Lung microvascular endothelial cell (primary cell): ENCODE data around the gene ARL3. TPM values are rescaled to one million over a fixed set of nuclear protein-coding genes. Genes with fewer than 3 reads are reported as not detected.
"Not testable (repeated sequence)": the region's sequence is repeated elsewhere in the genome, so short reads cannot be mapped to it uniquely, and the experiment has no call there.

ENCODE experiments used
- DNase-seq, 2 donors: peaks; one replicate each; pipeline versions ENCODE4 v3.0.0 to v3.0.0-alpha.2; 2010; ENCODE audit warnings: low read depth in 2 of 2
- total RNA-seq: library from RNA; depleted of rRNA; stranded (reverse); fragments of >200 nt; gene quantifications from 2 replicates; pipeline ENCODE4 v1.2.1, GENCODE V29; 2014

The ARL3 gene
- total RNA-seq, 1 donor from 2014 or later = 2.8 TPM

DNA sequence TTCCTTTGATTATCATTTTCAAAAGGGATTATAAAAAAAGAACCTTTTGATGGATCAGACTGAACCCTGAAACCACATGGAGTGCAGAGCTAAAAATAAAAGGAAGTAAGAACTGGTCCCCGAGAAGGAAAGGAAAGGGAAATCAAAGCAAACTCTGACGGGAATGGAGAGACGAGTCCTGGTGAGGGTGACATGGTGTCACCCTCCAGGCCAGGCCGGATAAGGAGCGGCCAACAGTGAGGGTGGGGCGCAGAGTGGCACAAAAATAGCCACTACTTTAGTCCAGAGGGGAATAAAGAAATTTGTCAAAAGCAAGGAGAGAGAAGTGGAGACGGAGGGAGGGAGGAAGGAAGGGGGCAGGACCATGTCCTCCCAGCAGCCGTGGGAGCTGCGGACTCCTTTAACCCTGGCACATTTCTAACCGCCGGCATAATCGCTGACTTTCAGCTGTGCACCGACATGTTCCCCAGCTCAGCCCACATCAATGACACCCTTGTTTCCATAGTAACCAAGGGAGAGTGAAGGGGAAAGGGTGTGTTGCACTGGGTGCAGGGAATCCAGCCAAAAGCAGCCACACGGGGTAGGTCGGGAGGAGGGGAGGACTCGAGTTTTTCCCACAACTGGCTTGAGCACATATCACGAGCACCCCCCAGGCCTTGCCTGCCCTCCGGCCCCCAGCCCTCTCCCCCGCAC, 40.2 kb downstream of the ARL3 start:
- peak; percentile 28 to 53 for DNase-seq

DNA sequence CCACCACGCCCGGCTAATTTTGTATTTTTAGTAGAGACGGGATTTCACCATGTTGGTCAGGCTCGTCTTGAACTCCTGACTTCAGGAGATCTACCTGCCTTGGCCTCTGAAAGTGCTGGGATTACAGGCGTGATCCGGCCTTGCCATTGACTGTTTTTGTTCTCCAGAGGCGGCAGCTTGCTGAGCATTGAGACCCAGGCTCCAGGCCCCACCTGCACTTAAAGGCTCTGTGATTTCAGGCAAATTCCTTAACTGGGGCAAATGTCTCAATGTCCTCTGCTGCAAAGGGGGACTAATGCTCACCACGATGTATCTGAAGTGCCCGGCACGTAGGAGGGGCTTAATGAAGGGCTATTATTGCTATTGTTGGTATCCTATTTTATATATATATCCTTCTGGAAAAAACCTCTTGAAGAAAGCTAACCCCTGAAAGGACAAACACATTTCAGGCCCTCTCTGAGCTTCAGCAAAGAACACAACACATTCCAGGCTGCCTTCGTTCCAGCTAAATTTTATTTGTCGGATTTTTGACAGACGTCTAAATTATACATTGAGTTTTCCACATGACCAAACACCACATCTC, 40.9 kb downstream of the ARL3 start:
- DNase-seq = no peak

DNA sequence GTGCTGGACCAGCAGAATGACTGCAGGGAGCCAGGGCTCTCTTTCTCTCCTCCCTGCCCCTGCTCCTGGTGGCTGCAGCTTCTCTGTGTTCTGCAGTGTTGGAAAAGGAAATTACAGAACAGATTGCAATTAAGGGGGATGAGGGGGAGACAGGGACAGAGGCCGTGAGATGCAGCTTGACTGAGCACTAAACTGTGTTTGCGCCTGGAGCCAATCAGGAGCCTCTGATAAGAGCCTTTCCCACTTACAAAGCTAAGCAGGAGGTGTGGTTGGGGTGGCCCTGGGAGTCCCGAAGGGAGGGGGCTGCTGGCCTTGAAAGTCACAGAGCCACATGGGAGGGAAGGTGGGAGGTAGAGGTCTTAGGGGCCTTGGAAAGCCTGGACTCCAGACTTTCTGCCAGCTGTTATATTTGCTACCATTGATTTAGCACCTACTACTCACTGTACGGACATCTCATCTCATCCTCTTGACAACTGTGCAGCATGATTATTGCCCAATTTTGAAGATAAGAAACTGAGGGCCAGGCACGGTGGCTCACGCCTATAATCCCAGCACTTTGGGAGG, 43.2 kb downstream of the ARL3 start:
- DNase-seq = no peak

DNA sequence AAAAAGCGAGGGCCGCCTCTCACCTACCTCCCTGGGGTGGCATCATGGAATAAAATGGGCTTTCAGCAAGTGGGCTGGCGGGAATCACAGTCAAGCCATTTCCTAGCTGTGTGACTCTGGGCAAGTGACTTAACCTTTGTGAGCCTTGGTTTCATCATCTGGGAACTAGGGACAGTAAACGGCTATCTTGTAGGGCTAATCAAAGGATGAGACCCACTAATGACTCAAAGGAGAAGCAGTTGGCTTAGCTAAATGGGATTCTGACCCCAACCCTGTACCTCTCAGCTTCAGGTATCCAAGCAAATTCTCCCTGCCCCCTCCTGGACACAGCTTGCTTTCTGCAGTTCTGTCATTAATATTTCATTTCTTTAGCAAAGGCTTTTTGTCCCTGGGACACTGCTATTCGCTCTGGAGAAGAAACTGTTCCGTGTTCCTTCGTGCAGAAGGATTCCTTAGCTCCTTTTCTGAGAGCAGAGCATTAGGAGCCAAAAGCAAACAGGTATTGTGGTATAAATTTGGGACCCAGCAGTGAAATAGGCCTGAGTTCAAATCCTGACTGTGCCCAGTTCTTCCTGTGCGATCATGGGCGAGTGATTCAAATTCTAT, 44.0 kb downstream of the ARL3 start:
- no peak for DNase-seq

DNA sequence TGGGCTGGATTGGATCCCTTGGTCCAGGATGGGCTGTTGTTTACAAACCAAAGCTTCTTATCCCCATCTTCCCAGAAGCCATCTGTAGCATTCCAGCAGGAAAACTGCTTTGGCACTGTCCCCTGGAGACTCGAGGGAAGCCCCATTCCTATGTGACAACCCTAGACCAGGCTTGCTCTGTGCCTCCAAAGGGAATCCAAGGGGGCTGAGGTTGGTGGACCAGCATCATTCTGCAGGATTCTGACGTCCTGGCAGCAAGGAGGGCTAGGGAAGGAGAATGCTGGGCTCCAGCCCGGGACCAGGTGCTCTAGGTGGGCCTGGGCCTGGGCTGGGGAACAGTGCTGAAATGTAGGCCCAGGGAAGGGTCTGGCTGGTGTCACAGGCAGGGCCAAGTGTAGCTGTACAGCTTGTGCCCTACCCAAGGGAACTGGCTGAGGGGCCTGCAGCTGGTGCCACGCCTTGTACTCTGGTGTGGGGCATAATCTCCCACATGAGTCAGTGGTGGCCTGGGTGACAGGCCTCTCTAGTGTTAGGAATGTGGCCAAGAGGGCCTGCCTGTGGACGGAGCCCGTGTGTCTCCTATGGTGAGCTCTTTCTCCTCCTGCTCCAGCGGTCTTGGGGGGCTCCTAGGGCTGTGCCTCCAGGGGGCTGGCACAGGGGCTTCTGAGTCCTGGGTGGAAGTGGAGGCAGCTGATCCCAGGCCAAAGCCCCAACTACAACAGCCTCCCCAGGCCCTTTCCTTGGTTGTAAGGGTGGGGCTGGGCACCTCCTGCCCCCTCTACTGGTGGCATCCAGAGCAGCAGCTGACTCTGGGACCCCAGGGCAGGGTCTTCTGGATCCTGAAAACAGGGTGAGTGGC, 44.8 kb downstream of the ARL3 start:
- no peak for DNase-seq

DNA sequence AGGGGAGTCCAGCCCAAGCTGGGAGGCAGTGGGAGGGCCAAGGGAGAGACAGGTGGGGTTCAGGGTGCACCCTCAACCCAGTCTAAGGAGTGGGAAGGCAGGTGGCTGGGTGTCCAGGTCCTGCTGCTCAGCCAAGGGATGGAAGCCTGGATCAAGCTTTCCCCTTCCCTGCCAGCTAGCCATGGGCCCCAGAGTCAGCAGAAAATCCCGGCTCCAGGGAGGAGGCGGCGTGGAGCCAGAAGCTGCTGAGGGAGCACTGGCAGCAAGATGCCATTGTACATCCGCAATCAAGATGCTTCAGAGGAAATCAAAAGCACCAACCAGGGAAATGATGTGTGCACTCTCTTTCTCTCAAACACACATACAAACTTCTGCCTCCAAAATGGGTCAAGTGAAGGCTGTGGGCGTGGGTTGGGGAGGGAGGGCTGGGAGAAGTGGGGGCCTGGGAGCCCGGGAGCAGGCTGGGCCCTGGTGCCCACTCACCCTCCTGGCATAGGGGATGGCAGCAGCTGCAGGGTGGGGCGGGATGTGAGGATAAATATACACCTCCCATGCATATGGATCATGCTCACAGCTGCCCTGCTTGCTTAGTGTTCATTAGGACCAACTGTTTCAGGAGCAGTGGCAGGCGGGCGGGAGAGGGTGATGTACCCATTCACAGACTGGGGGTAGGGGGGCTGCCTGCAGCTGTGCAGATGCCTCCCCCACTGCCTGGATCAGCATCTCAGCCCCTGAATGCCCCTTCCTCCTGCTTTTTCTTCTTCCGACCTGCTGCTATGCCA, 45.7 kb downstream of the ARL3 start:
- DNase-seq = no peak

DNA sequence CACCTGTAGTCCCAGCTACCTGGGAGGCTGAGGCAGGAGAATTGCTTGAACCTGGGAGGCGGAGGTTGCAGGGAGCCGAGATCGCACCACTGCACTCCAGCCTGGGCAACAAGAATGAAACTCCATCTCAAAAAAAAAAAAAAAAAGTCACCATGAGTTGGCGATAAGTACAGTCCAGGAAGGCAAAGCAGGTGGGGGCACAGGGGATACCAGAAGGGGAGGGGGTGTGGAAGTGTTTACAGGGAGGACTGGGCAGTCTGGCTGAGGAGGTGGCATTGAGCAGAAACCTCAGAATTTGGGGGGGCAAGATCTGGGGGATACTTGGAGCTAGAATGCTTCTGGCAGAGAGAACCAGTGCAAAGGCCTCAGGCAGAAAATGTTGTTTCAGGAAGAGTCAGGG, 46.8 kb downstream of the ARL3 start:
- not testable (repeated sequence) for DNase-seq

DNA sequence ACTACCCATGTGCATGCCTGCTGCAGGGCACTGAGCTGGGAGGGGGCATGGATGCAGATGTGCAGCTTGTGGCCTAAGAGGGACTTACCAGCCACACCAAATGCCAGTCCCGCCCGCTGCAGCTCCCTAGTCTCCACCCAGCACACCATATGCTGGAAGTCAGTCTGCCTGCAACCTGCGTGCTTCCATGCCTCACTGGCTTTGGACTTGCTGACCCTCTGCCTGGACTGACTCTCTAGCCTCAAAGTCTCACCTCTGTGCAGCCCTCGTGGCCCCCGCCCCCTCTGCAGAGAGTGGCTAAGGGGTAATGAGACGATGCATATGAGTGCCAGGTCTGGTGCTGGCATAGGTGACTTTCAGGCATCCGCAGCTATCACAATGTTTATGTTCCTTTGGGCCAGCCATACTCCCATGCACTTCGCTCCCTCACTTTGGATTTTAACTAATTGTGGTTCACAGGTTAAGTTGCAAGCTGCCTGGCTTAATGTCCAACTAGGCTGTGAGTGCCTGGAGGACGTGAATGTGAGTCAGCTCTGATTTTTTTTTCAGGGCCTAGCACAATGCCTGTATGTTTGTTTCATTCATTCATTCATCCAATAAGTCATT, 48.2 kb downstream of the ARL3 start:
- no peak for DNase-seq

DNA sequence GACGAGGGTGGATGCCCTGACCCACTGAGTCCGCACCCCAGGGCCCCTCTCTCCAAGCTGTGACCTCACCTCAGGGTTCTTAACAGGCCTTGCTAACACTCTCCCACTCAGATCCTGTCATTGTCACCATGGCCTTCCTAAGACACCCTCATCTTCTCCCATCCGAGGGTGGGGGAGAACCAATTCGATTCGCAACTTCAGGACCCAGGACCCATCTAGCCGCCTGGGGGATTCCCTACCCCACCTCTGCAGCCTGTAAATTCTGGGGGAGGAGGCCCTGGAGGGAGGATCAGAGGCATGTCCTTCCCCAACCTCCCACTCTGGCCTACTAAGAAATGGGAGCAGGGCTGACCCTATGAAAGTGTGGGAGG, 52.6 kb downstream of the ARL3 start:
- DNase-seq = no peak

DNA sequence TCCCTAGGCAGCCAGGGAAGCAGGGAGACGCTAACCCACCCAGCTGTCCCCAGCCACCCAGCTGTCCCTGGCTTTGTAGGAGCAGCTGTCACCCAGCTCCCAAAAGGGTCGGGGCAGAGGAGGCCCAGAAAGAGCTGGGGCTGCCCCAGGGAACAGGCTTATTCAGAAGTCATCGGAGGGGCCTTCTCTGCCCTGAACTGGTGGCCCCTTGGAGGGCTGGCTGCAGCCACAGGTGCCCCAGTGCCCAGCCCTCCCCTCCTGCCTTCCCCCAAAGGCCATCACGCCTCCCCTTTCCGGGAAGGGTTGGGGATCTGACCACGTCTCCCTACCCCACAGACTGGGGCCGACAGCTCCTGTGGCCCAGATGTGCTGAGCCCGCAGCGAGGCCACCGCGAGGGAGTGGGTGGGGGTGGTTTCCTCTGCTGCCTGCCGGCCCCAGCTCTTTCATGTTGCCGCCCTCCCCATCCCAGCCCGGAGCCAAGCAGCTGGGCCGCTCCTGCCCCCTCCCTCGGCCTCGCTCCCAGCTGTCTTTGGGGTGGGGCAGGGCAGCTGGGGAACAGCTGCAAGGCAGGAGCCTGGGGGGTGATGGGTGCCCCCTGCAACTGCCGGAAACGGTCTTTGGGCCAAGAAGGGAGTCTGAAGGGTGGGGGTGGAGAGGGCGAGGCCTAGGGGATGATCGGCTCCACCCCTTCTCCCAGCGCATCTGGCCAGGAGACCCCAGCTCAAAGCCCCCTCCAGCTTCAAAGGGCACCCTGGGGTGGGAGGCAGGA, 53.1 kb downstream of the ARL3 start:
- DNase-seq = peak in 1 of 2 donors; percentile 32

DNA sequence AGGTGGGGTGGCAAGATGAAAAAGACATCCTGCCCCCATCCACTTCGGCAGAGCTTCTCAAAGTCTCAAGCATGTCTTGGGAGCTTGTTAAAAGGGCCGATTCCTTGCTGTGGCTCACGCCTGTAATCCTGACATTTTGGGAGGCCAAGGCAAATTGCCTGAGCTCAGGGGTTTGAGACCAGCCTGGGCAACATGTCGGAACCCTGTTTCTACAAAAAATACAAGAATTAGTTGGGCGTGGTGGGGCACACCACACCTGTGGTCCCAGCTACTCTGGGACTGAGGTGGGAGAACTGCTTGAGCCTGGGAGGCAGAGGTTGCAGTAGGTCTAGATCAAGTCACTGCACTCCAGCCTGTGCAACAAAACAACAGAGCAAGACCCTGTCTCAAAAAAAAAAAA, 55.4 kb downstream of the ARL3 start:
- no peak for DNase-seq

DNA sequence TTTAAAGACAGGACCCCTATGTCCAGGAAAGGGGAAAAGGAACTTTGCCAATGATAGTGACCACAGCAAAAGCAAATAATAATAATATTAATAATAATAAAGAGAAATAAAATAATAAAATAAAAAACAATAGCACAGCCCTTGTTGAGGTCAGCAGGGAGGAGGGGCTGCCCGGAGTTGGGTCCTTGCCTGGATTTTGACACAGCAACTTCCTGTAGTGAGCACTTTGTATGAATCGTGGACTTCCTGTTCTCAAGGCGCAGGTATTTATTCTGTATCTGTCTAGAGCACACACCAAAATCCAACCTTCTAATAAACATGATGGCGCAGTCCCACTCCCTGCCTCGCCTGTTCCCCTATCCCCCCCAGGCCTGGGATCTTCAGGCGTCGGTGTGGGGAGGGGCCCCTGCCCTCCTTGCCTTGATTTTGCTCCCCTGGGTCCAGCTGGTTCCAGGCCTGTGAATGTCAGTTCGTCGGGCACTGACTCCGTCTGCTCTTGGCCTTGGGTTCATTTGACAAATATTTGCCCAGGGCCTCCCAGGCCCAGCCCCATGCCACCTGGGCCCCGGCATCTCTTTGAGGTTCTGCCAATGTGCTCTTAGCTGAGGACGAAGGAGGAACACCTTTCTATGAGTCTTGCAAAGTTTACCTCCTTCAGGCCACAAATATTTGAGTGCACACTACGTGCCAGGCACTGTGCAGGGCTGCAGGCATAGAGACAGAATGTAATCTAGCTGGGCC, 56.0 kb downstream of the ARL3 start:
- DNase-seq = peak; percentile 85 to 93

DNA sequence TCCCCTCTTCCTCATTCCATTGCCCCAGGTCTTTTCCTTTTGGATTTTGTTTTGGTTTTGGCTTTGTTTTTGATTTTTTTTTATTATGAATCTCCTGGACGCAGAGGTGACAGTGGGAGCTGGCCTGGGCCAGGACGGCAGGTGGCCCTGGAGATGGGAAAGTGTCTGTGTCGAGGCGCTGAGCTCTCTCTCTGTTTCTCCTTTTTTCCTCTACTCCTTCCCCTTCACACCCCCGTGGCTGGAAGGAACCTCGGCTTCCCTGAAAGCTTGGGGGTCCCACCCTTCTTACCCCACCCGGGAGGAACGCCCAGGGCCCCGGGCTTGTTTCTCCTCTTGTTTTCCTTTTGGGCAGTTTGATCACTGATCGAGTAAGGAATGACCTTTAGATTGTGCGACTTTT, 56.7 kb downstream of the ARL3 start:
- DNase-seq = no peak

DNA sequence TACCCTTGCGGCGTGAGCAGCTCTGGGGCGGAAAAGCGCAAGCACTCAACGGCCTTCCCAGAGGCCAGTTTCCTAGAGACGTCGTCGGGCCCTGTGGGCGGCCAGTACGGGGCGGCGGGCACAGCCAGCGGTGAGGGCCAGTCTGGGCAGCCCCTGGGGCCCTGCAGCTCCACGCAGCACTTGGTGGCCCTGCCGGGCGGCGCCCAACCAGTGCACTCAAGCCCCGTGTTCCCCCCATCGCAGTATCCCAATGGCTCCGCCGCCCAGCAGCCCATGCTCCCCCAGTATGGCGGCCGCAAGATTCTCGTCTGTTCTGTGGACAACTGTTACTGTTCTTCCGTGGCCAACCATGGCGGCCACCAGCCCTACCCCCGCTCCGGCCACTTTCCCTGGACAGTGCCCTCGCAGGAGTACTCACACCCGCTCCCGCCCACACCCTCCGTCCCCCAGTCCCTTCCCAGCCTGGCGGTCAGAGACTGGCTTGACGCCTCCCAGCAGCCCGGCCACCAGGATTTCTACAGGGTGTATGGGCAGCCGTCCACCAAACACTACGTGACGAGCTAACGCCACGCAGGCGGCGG, 57.3 kb downstream of the ARL3 start:
- no peak for DNase-seq

DNA sequence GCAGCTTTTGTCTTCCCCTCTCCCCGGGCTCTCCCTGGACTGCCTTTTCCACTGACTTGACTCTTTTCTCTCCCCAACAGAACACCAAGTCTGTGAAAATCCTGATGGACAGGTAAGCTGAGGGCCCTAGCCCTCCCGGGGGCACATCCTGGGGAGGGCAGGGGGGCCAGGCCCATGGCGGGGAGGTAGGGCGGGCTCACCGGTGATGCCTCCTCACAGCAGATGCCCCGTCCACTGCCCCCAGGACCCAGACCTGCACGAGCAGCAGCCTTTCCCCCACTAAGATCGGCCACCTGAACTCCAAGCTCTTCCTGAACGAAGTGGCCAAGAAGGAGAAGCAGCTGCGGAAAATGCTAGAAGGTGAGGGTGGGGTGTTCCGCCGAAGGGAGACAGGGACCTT, 58.2 kb downstream of the ARL3 start:
- DNase-seq = no peak

DNA sequence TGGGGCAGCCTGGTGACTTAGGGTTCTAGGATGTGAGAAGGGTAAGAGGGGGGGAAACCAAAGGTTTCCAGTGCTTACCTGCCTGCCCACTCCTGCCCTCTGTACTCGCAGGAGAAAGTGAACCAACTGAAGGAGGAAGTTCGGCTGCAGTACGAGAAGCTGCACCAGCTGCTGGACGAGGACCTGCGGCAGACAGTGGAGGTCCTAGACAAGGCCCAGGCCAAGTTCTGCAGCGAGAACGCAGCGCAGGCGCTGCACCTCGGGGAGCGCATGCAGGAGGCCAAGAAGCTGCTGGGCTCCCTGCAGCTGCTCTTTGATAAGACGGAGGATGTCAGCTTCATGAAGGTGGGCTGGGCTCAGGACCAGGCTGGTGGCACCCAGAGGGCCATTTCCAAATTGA, 59.2 kb downstream of the ARL3 start:
- DNase-seq = no peak

DNA sequence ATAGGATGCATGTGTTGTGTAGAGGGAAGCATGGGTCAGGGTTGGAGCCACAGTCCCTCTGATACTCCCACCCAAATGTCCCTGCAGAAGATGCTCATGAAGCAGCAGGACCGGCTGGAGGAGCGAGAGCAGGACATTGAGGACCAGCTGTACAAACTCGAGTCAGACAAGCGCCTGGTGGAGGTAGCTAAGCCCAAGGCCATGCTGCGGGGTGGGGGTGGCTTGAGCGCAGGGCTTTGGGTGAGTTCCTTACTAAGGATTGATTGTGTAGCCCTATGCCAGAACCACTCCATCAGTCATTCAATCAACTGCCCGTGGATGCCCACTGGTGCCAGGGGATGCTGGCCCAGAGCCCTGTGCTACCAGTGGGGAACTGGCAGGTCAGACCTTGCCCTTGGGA, 59.6 kb downstream of the ARL3 start:
- DNase-seq = no peak

DNA sequence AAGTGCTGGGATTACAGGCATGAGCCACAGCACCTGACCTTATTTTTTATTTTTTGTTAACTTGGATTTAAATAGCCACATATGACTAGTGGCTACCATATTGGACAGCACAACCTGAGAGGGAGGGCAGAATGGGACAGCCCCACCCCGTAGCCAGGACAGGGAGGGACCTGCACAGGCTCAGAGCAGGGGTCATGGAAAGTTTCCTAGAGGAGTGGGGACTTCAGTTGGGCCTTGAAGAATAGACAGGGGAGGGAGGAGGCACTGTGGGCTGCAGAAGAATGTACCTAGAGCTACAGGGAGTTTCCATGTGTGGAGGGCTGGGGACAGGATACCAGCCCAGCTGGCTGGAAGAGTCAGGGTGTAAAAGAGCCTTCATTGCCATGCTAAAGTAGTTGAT, 61.1 kb downstream of the ARL3 start:
- no peak for DNase-seq
